Astrocyte of the cerebellum (primary cell): Measurements from ENCODE around the gene AP1AR.
"Not testable (repeated sequence)": the region's sequence is repeated elsewhere in the genome, so short reads cannot be mapped to it uniquely, and the experiment has no call there.

ENCODE experiments used
- DNase-seq: peaks from one replicate; pipeline ENCODE4 v3.0.0-alpha.2; 2011; ENCODE audit warnings: low read depth
- H3K4me3 ChIP-seq: 2 replicates; pipeline ENCODE4 v1.5.1; 2011; ENCODE audit warnings: mild to moderate bottlenecking, low read depth, low read length, moderate library complexity
- CTCF ChIP-seq: IDR thresholded peaks from 2 replicates; pipeline ENCODE4 v1.5.1; 2012; ENCODE audit warnings: low read length, low read depth, moderate library complexity, mild to moderate bottlenecking; ENCODE audit errors: missing control alignments
- in situ Hi-C: cut with HindIII; loops from 2 replicates; pipeline ENCODE4 v1.10.0; 2017; ENCODE audit warnings: low sequenced_read_pairs

Gene AP1AR

GRCh38 chr4:112276113-112276512 is 44.5 kb downstream of the AP1AR start:
- DNase-seq, result no peak
- H3K4me3 ChIP-seq, result no peak overlapping the region
- in situ Hi-C loops, result no loop called here
- TF ChIP-seq CTCF, result no peak

DNA sequence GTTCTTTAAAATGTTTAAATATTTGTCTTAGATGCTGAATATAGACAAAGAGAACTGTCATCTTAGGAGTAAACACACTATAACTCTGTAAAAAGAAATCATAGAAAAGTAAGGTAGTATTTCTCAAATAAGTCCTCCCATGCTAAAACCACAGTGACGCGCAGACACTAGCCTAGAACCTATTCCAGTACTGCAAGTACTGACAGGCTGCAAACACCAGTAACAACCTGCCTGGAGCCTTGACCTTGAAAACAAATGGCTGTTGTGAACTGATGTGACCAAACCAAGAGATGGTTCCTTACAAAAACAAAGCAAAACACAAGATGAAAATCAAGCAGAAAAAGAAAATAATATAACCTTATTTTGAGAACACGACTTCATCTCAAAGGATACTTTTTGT is 45.6 kb downstream of the AP1AR start:
- DNase-seq, result no peak
- no peak for TF ChIP-seq CTCF
- in situ Hi-C loops, result no loop called here
- H3K4me3 ChIP-seq, result no peak overlapping the region

GRCh38 chr4:112277705-112278448 is 46.3 kb downstream of the AP1AR start:
- H3K4me3 ChIP-seq, result no peak overlapping the region
- no peak for DNase-seq
- TF ChIP-seq CTCF, result no peak
- in situ Hi-C loops, result no loop called here

DNA sequence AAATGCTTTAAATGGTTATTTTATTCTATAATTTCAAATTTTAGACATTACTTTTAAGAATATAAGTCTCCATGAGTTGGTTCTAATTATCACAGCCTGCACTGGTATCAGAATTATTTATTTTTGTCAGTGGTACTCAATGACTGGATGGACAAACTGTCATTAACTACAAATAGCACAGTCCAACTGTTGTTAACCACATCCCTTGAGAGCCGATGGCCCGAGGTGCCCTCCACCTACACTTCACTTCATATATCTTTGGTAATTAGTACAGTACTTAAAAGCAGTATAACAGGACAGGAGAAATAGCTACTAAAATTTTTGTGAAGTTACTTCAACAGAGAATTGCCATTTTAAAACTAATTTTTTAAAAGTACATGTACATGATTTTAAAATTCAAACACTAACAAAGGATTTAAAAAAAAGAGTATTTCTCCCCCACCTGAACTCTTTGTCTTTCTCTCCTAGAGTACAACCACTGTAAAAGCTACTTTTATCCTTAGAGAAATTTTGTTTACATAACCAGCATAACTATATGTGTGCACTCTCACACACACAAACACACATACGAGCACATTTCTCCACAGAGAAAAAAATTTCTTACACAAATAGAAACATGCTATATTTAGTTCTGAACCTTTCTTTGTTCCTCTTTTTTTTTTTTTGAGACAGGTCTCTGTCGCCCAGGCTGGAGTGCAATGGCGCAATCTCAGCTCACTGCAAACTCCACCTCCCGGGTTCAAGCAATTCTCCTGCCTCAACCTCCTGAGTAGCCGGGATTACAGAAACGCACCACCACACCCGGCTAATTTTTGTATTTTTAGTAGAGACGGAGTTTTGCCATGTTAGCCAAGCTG is 47.7 kb downstream of the AP1AR start:
- no peak for TF ChIP-seq CTCF
- no peak overlapping the region for H3K4me3 ChIP-seq
- no peak for DNase-seq
- in situ Hi-C loops, result no loop called here

DNA sequence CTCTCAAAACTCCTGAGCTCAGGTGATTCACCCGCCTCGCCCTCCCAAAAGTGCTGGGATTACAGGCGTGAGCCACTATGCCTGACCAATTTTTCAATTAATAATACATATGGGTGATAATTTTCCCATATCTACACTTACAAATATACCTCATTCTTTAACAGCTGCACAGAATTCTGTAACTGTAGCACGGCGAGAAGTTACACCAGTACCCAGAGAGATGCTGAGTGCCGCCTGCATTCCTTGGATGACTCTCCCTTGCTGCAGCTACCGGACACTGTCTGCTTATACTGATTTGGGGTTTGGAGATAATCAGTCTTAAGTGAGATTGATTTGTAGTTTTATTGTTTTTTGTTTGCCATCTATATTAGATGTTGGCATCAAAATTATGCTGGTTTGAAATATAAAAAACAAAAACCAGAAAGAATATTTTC is 48.3 kb downstream of the AP1AR start:
- DNase-seq, result no peak
- TF ChIP-seq CTCF, result no peak
- in situ Hi-C loops, result no loop called here
- H3K4me3 ChIP-seq, result no peak overlapping the region

- no peak overlapping the region for H3K4me3 ChIP-seq
- in situ Hi-C loops, result no loop called here
- no peak for DNase-seq
- TF ChIP-seq CTCF, result no peak
Measured at GRCh38 chr4:112280386-112281056, 48.9 kb downstream of the AP1AR start.

DNA sequence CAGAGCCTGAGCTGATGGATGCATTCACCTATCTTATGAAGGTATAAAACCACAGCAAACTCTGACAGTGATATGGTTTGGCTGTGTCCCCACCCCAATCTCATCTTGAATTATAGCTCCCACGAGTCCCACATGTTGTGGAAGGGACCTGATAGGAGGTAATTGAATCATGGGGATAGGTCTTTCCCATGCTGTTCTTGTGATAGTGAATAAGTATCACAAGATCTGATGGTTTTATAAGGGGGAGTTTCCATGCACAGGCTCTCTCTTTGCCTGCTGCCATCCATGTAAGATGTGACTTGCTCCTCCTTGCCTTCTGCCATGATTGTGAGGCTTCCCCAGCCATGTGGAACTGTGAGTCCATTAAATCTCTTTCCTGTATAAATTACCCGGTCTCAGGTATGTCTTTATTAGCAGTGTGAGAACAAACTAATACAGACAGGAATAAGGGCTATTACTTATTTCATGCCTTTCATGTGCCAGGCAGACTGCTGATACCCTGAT is 50.4 kb downstream of the AP1AR start:
- in situ Hi-C loops, DNase-seq, H3K4me3 ChIP-seq: not testable (repeated sequence)
